Left kidney (tissue), 2 donors: ENCODE results near the gene NRDC. TPM values are rescaled to one million over a fixed set of nuclear protein-coding genes. Genes with fewer than 3 reads are reported as not detected.

ENCODE experiments used
- DNase-seq: peaks from one replicate; pipeline ENCODE4 v3.0.0-alpha.2; 2013
- polyA plus RNA-seq: library from polyadenylated mRNA; unstranded; fragments of 120-200 nt; gene quantifications from one replicate; pipeline ENCODE4 v1.2.1, GENCODE V29; 2013; ENCODE audit not compliant: insufficient read length

NRDC gene
- polyA plus RNA-seq, 1 donor, result 198 TPM

DNA sequence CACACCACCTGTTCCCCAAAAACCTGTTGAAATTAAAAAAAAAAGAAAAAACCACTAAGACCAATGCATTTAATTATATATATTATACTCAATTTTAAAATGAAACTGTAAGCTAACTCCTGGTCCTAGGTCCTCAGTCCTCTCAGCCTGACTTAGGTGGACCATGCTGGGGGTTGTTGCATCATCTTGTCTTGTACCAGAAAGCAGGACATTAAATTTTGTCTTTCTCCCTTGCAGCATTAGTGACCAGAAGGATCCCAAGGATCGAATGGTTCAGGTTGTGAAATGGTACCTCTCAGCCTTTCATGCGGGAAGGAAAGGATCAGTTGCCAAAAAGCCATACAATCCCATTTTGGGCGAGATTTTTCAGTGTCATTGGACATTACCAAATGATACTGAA, 97.6 kb downstream of the NRDC start:
- no peak for DNase-seq

DNA sequence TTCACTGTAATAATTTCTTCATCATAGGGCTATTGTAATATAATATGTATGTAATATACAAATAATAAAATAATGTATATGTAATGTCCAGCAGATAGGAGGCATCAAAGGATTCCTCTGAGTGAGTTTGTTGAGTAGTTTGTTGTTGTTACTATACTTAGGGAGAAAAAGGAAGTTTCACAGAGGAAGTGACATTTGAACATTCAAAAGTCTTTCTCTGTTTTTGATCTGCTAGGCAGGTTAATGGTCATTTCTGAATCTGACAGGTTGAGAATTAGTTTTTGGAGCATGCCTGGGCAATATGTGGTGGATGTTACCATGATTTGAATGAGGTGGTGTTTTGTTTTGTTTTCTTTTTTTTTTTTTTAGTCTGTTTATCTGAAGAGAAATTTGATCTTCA, 102.1 kb downstream of the NRDC start:
- DNase-seq, result no peak

DNA sequence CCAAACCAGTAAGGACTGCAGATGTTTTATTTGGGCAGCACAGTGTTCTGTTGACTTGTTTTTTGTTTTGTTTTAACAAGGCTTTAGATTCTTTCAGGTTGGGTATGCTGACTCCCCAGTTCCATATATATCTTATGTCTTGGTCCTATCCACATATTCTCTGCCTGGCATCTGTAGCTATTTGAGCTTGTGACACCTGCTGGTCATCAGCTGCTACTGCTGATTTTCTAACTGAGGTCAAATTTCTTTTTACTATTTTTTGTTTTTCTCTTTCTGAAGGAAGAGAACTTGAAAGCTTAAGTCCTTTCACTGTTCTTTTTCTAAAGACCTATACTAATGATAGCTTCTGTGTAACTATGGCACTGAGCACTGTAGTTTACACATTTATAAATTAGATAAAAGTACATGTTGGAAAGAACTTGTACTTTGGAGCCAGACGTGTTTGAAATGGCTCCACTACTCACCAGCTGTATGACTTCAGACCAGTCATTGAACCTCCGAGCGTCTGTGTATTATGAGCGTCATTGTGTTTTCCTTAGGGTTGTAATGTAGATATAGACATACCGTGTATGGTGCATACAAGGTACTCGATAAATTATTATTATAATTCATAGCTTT, 109.4 kb downstream of the NRDC start:
- peak; percentile 57 for DNase-seq

DNA sequence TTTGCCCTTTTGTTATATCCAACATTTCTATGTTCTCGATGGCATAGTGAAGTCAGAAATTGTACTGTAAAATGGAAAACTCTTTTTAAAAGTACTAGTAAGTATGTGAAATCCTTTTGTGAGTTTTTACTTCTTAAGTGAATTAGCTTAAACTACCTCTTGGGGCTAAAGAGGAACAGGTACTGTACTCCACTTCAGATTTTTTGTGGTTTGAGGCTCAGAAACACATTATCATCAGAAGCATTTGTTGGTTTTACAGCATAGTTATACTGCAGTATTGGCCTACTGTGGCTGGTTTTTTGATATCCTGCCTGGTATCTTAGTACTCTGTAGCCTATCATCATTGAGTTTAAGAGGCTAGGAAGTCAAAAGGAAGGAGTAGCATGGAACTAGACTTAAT, 117.2 kb downstream of the NRDC start:
- no peak for DNase-seq

DNA sequence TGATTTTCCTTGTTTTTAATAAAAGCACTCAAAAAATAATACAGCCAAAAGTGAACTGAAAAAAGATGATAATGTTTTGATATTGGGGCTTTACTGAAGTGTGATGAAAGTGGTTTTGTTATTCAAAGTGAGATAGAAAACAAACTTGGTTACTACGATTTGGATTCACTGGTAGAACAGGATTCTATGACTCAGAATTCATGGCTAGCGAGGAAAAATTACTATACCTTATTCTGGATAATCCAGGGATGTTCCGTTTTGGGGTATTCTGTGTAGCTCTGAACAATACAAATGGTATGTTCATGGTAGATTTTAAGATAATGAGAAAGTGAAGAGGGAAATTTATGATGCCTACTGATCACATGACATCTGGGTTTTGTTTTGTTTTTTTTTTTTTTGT, 117.7 kb downstream of the NRDC start:
- no peak for DNase-seq

DNA sequence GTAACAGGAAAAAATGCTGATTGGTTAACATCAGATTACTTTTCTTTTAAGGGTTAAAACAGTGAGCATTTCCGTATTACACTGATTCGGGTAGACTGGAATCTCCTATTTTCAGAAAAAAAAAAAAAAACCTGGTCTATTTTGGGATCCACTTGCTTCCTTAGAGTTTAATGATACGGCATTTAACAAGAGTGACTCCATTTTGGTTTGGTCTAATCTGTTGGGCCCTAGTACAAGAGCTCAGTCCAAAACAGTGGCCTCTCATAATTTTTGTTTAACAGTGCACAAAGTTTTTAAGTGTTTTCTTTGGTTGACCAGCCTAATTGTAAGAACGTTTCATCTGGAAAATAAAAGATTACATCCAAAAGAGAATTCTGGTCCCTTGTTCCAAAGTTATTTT, 120.2 kb downstream of the NRDC start:
- DNase-seq, result no peak

DNA sequence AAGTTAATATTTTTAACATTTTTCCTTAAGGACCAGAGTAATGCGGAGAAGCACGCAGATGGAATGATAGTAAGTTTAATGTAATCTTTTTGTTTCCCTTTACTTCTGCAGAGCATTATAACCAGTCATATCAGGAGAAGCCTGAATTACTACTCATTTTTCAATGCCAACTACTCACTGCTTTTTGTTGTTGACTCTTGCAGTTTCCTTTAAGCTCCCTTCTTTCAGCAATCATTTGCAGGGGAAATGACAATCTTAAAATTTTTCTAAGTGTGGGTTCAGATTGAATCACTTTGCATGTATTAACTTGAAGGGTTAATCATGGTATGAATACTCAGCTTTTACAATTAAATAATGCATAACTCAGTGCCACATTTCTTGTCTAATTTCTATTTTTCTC, 122.2 kb downstream of the NRDC start:
- DNase-seq, result no peak

DNA sequence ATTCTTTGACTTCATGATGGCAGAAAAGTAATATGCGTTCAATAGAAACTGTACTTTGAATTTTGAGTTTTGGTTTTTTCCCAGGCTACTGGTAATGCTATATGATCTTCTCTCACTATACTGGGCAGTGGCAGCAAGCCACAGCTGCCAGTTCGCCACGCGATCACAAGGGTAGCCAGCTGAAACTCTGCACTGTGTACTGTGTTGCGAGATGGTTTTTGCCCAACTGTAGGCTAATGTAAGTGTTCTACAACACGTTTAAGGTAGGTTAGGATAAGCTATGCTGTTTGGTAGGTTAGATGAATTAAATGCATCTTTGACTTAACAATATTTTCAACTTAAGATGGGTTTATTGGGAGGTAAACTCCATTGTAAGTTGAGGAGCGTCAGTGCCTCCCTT, 123.1 kb downstream of the NRDC start:
- no peak for DNase-seq

DNA sequence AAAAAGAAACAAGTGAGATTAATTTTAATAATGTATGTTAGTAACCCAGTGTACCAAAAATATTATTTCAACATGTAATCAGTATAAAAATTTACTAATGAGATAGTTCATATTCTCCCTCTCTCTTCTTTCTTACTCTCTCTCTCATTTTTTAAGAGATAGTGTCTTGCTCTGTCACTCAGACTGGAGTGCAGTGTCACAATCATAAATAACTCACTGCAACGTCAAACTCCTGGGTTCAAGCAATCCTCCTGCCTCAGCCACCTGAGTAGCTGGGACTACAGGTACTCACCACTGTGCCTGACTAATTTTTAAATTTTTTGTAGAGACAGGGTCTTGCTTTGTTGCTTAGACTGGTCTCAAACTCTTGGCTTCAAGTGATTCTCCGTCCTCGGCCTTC, 123.9 kb downstream of the NRDC start:
- DNase-seq, result no peak

DNA sequence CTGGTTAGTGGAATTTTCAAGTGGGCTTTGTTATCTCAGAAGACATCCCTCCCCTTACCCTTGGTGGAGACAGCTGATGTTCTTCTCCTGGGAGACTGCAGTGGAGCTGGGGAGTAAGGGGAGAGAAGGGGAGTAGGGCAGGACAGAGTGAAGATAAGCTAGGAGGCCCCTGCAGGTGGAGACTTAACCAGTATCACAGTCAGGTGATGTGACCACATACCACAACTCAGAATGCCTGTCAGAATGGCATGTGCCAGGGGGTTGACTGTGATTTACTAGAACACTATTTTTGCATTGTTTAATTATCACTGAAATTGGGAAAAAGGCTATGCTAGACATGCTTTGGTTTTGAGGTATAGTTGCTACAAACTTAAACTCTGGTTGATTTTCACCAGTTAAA, 124.6 kb downstream of the NRDC start:
- no peak for DNase-seq

DNA sequence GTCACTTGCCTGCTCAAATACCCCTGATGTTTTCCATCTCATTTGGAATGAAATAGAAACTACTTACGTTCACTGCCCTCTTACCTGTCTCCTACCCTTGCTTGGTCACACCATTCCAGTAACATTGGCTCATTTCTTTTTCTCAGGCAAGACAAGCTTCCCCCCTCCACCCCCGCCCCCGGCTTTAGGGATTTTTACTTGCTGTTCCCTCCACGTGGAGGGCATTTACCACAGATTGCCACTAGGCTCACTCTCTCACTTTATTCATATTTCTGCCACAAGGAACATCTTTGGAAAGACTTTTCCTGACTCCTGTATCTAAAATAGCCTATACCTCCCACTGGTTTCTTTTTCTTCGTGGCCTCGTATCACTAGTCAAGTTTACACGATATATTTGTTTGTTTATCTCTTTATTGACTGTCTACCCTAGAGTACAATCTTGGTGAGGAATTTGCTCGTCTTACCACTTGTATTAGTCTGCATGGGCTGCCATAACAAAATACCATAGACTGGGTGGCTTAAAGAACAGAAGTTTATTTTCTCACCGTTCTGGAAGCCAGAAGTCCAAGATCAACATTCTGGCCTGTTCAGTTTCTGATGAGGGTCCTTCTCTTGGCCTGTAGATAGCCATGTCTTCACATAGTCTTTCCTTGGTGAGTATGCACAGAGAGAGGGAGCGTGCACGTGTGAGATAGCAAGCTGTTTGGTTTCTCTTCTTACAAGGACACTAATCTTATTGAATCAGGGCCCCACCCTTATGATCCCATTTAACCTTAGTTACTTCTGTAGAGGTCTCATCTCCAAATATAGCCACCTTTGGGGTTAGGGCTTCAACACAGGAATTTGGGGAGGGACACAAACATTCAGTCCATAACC, 126.2 kb downstream of the NRDC start:
- DNase-seq, result no peak

DNA sequence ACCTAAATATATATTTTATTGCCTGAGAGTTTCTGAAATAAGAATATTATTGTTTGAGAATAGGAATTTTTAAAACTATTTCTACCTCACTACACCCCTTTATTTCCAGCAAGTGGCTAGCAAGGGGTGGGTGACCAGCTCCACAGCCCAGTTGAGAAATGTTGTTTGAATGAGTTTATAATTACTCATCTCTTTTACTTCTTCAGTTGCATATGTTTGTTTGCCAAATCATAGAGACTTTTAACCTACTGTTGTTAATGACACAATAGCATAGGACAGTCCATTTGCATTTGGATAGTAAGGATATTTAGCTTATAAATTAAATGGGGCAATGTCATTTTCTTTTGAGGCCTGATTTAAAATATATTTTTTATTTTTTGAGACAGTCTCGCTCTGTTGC, 127.8 kb downstream of the NRDC start:
- DNase-seq, result no peak

DNA sequence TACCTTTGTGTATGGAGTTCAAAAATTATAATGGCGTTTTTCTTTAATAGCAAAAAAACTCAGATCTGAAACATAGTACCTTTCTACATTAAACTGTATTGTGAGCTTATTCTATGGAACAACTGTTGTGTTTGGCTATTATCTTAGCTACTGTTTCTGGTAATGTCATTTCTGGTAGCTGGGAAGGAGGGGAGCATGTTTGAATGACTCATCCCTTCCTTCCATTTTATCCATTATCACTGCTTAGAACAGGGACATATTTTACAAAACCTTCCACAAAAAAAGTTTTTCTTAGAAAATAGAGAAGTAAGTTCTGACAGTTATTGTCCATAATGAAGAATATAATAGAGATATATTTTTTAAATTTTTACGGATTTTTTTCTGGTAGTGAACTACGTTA, 128.3 kb downstream of the NRDC start:
- no peak for DNase-seq

DNA sequence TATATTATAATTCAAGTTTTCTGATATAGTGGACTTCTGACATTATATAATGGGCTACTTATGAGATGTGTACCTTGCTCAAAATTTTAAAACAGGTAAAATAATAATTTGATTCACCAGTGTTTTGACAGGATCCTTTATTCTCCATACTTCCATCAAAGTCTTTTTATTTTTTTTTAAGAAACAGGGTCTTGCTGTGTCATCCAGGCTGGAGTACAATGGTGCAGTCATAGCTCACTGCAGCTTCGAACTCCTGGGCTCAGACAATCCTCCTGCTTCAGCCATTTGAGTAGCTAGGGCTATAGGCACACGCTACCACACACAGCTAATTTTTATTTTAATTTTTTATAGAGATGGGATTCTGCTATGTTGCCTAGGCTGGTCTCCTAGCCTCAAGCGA, 129.4 kb downstream of the NRDC start:
- DNase-seq, result no peak

DNA sequence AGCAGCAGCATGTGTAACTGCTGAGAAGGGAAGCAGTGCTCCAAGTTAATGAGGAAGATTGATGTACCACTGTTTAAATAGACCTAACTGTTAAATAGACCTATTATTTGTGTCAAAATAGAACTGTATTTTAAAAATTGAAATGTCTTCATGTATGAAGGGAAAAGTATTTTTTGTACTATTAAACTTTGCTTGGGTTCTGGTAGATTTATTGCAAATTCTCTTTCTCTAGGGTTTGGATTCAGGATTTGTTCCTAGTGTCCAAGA, 133.3 kb downstream of the NRDC start:
- DNase-seq, result no peak

DNA sequence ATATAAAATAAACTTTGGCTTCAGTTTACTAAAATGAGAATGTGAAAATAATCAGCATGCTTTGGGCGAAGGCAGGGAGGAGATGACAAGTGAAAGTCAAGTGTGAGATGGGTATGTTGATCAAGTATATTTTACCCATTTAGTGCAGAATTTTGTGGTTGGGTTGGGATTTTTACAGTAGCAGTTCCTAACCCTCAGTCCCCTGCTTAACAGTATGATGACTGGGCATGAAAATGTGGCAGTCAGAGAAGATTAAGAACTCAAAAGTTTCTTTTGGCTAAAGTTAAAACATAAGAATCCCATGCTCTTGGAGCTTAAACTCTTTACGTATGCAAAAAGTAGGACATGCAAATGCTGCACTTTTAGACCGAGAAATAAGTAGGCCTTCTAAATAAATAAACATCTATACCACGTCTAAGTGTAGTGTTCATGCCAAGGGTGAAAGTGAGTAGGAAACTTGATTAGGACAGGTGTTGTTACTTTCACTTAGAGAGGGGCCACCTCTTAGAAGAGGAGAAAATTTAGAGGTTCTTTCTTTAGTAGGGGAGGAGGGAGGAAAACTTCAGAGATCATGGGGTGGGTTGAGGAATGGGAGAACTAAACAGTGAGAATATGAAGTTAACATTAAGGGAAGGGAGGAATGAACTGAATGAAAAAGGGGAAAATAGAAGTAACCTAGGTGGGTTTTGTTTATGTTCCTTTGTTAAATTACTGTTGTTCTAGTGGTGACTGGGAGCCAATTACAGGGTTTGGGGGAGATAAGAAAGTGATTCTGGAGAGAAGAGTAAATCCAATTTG, 133.8 kb downstream of the NRDC start:
- DNase-seq, result no peak

DNA sequence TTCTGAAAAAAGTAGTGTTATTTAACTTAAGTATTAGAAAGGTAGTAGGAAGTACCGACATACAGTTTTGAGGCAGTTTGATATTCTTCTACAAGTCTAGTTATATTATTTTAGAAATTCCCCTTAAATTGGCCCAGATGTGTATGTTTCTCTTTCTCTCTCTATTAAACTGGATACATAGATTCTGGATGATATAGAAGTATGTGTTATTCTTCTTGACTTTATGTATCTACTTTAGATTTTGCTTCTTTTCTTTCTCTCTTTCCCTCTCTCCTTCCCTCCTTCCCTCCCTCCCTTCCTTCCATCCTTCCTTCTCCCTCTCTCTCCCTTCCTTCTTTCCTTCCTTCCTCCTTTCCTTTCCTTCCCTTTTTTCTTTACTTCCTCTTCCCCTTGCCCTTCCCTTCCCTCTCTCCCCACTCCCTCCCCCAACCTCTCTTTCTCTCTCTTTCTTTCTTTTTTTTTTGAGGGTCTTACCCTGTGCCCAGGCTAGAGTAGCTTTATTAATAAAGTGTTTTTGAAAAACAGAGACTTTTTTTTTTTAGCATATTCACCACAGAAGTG, 137.3 kb downstream of the NRDC start:
- no peak for DNase-seq

DNA sequence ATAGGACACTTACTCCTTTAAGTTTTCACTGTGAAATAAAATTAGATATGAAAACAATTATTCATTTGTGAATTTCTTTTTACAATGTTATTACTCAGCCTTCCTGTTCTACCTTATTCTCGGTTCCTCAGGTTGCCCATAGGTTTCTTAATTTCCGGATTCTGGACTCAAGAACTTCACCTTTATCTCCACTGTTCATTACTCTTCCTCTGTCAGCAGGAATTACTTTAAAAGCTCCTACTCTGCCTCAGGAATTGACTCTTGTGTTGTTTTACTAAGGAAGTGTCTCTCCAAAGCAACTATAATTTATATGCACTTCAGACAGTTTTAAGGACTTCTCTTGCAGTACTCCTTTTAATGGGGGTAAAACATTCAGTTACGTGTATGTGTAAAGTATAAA, 137.9 kb downstream of the NRDC start:
- DNase-seq, result no peak

Other genes starting within 250 kb of the NRDC start
- 7.3 TPM for gene RAB3B, start 112.0 kb upstream of the NRDC start, polyA plus RNA-seq
- gene KTI12, start 155.1 kb upstream of the NRDC start, polyA plus RNA-seq, result 6.2 TPM
- 74.3 TPM for gene TXNDC12, start 176.5 kb upstream of the NRDC start, polyA plus RNA-seq
- gene BTF3L4, start 177.6 kb upstream of the NRDC start, polyA plus RNA-seq, result 85.6 TPM